Kidney epithelial cell (primary cell): Measurements from ENCODE around the gene CRYBA2. TPM values are rescaled to one million over a fixed set of nuclear protein-coding genes. Genes with fewer than 3 reads are reported as not detected.

ENCODE experiments used
- DNase-seq: peaks from one replicate; pipeline ENCODE4 v3.0.0-alpha.2; 2010; ENCODE audit warnings: low read depth
- H3K27me3 ChIP-seq: 2 replicates; pipeline ENCODE4 v1.6.0; 2011; ENCODE audit warnings: low read length; ENCODE audit not compliant: control insufficient read depth, insufficient read depth
- H3K36me3 ChIP-seq: 2 replicates; pipeline ENCODE4 v1.5.1; 2011; ENCODE audit warnings: low read length; ENCODE audit not compliant: control insufficient read depth, insufficient read depth
- H3K4me3 ChIP-seq: 2 replicates; pipeline ENCODE4 v1.5.1; 2011; ENCODE audit warnings: low read depth, mild to moderate bottlenecking, control low read depth, low read length
- total RNA-seq: library from RNA; depleted of rRNA; stranded (reverse); fragments of >200 nt; gene quantifications from 2 replicates; pipeline ENCODE4 v1.2.3, GENCODE V29; 2015
- TF ChIP-seq, protein P1 (sequence below): IDR thresholded peaks from 2 replicates; pipeline ENCODE4 v1.5.1; 2011; ENCODE audit warnings: mild to moderate bottlenecking, moderate library complexity, low read length, control low read depth, inconsistent platforms; ENCODE audit not compliant: insufficient read depth, poor library complexity, severe bottlenecking

Gene CRYBA2
- total RNA-seq, 1 donor from 2014 or later, result not detected

DNA sequence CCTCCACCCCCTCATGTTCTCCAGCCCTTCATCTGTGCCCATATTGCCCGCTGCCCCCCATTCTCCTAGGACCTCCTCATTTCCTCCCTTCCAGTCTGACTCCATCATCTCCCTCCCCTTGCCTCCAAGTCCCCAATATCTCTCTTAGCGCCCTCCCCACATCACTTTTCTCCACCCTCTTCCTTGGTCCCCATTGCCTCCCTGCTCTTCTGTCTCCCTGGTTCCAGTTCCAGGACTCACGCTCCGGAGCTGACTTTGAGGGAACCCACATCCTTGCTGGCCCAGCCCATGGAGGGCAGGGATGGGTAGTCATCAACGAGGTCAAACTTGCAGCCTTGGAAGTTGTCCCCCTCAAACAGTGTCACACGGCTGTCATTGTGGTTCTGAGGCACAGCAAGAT lies 2.6 kb downstream of the CRYBA2 start:
- no peak for DNase-seq
- H3K4me3 ChIP-seq, result no peak overlapping the region
- TF ChIP-seq, protein P1, sequence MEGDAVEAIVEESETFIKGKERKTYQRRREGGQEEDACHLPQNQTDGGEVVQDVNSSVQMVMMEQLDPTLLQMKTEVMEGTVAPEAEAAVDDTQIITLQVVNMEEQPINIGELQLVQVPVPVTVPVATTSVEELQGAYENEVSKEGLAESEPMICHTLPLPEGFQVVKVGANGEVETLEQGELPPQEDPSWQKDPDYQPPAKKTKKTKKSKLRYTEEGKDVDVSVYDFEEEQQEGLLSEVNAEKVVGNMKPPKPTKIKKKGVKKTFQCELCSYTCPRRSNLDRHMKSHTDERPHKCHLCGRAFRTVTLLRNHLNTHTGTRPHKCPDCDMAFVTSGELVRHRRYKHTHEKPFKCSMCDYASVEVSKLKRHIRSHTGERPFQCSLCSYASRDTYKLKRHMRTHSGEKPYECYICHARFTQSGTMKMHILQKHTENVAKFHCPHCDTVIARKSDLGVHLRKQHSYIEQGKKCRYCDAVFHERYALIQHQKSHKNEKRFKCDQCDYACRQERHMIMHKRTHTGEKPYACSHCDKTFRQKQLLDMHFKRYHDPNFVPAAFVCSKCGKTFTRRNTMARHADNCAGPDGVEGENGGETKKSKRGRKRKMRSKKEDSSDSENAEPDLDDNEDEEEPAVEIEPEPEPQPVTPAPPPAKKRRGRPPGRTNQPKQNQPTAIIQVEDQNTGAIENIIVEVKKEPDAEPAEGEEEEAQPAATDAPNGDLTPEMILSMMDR, result no peak
- H3K27me3 ChIP-seq, result peaks cover 89% of the 10 kb centered on the region
- no peaks in the 10 kb centered on the region for H3K36me3 ChIP-seq

DNA sequence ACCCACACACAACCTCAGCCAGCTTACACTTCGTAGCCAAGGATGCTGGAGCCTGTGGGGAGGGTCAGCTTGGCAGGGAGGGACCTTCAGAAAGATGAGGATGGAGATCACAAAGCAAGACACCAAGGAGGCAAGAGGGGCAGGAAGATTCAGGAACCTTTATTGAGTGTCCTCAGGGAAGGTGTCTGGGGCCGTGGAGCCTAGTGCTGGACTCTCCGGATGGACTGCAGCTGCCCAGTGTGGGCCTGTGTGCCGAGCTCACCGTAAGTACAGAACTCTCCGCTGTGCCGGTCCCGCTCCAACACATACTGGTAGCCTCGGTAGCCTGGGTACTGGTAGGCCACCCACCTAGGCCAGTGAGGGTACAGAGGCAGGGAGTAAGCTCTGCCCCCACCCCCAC lies 3.2 kb downstream of the CRYBA2 start:
- Histone ChIP-seq H3K27me3 (peaks cover 89% of the 10 kb centered on the region), H3K36me3 (no peaks in the 10 kb centered on the region), H3K4me3 (no peak overlapping the region)
- no peak for DNase-seq
- TF ChIP-seq, protein P1, result no peak

DNA sequence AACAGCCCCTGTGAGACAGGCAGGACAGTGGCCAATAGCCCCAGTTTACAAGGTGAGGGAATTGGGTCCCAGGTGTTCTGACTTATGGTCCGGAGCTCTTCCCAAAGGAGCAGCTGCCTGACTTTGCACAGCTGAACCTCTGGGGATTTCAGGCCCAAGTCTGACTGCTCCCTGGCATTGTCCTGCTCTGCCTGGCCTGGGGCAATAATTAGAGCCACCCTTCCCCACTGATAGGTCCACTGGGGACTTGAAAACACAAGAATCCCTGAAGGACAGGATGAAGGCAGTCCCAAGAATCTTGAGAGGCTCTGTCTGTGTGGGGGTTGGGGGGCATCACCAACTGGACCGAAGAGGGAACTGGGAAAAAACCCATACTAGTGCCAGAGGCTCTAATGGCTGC lies 4.6 kb downstream of the CRYBA2 start:
- Histone ChIP-seq H3K27me3 (peaks cover 91% of the 10 kb centered on the region), H3K36me3 (no peaks in the 10 kb centered on the region), H3K4me3 (no peak overlapping the region)
- TF ChIP-seq, protein P1, result no peak
- DNase-seq, result no peak

DNA sequence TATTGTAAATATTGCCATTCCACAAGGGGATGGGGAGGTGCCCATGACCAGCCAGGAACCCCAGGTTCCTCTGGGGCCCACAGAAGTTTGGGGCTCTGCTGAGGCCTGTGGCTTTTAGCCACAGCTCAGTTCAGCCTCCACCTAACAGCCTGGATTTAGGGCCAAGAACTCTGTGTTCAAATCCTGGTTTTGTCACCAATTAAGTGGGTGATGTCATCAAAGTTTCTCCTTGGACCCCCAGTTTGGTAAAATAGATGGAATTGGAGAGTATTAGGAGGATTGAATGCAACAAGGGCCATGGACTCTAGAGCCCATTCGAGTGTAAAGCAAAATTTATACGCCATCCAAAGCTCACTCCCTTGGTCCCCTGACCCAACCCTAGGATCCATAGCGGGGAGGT lies 5.1 kb downstream of the CRYBA2 start:
- no peak for DNase-seq
- no peaks in the 10 kb centered on the region for H3K36me3 ChIP-seq
- TF ChIP-seq, protein P1, result no peak
- no peak overlapping the region for H3K4me3 ChIP-seq
- peaks cover 91% of the 10 kb centered on the region for H3K27me3 ChIP-seq

DNA sequence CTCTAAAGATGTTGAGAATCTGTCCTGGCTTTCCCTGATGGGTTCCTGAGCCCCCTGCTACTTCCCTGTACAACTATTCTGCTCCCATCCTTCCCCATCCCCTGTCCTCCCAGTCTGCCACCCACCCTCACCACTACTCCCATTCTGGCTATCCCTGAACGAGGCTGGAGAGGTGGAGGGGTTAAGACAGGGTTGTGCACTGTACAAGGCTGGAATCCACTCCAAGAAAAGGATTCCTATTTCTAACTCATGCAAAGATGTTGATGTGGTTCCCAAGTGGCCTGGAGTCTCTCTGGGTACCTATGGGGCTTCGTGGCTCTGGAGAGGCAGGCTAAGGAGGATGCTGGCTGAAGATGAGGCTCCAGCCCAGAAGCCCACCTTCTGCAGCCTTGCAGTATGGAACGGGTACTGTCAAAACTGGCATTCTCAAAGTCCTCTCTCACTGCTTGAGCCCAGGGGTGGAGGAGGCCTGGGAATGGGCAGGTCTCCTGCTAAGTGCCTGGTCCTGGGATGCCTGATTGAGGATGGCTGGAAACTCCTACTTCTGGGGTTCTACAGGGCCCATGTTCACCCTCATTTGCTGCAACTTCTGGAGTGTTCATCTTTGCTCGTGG lies 7.0 kb downstream of the CRYBA2 start:
- Histone ChIP-seq H3K27me3 (peaks cover 91% of the 10 kb centered on the region), H3K36me3 (no peaks in the 10 kb centered on the region), H3K4me3 (no peak overlapping the region)
- no peak for DNase-seq
- TF ChIP-seq, protein P1, result no peak
